Activated CD4-positive, alpha-beta T cell treated with anti-CD3 and anti-CD28 coated beads for 36 hours (primary cell): ENCODE results near the gene LY6G6C. TPM values are rescaled to one million over a fixed set of nuclear protein-coding genes. Genes with fewer than 3 reads are reported as not detected.

Source experiments
- ATAC-seq: fragments of 200-7000 bp; cut with Tn5 transposase; one replicate; pipeline ENCODE4 v1.10.0; 2021; ENCODE audit warnings: mild to moderate bottlenecking, moderate library complexity
- CTCF ChIA-PET: fragments of 350-600 bp; sonication (Branson Sonifier 250); formaldehyde crosslinking; loops from one replicate; lab custom pipeline; 2021; ENCODE audit warnings: antibody characterized with exemption; lab: Charles Lee
- POLR2A ChIA-PET: fragments of 350-600 bp; sonication (Branson Sonifier 250); formaldehyde crosslinking; loops from one replicate; lab custom pipeline; 2021; ENCODE audit warnings: antibody characterized with exemption, inconsistent platforms; lab: Charles Lee
- DNase-seq: peaks from one replicate; pipeline ENCODE4 v3.0.0-alpha.2; 2020
- H3K27ac Mint-ChIP-seq: one replicate; pipeline ENCODE4 v1.8.0; 2021; ENCODE audit warnings: mixed read lengths
- H3K27me3 Mint-ChIP-seq: one replicate; pipeline ENCODE4 v1.8.0; 2021; ENCODE audit warnings: mixed read lengths
- H3K36me3 Mint-ChIP-seq: one replicate; pipeline ENCODE4 v1.8.0; 2021; ENCODE audit warnings: low read depth, mixed read lengths
- H3K4me1 Mint-ChIP-seq: one replicate; pipeline ENCODE4 v1.8.0; 2021; ENCODE audit warnings: mixed read lengths
- H3K4me3 Mint-ChIP-seq: one replicate; pipeline ENCODE4 v1.8.0; 2021; ENCODE audit warnings: mild to moderate bottlenecking, moderate library complexity, mixed read lengths
- H3K9me3 Mint-ChIP-seq: one replicate; pipeline ENCODE4 v1.8.0; 2021; ENCODE audit warnings: low read depth, mixed read lengths
- intact Hi-C, 2 experiments: fragments of 100-400 bp; cut with DNase I in 1 of 2; cut with micrococcal nuclease in 1 of 2; formaldehyde crosslinking; loops; one replicate each; pipeline versions ENCODE4 v1.14.2 to v1.15.1; 2022 to 2024; cut with DNase I, micrococcal nuclease
- total RNA-seq, 2 experiments: library from RNA; stranded (reverse); gene quantifications; one replicate each; pipeline ENCODE4 v1.2.3, GENCODE V29; 2021

LY6G6C gene
- total RNA-seq, 2 experiments from 2014 or later = not detected

DNA sequence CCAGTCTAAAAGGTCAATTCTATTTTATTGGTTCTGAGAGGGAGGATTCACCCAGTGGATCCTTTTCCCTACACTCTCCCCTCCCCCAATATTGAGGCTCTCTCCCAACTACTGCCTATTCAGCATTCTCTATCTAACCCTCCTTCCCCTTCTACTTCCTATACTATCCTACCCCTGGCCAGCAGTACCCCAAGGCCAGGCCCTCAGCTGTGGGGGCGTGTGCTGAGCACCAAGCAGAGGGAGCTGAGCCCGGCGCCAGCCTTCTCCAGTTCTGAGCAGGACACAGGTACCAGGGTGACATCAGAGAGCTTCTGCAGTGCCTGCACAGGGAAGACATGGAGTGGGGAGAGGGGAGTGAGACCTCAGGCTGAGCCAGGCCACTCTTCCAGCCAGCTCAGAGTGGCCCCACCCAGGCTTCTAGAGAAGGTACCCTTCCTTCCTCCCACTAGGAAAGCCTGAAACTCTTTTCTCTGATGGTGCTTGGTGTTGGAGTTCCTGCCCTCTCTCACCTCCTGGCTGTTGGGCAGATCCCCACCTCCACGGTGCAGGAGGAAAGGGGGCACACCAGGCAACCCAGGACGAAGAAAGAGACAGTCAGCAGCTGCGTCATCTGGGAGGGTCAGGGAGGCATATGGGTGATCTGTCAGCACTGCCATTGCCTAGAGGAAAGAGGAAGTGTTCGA lies 5.6 kb upstream of the LY6G6C start:
- ChIA-PET POLR2A (interaction anchor here (0.6 to 0.9 kb wide), 2 partner anchors 103 to 157 kb away, joined by 3 read pairs; no protein-coding TSS in a partner anchor), CTCF (interaction anchor here (0.7 to 1.5 kb wide), 2 partner anchors 42 to 103 kb away, joined by 3 to 10 read pairs; no protein-coding TSS in a partner anchor)
- Mint-ChIP-seq H3K9me3 (no peaks in the 10 kb centered on the region), H3K4me1 (peaks cover 50% of the 10 kb centered on the region), H3K36me3 (peaks cover 20% of the 10 kb centered on the region), H3K4me3 (no peak overlapping the region), H3K27ac (peak overlapping the region; percentile 62), H3K27me3 (no peaks in the 10 kb centered on the region)
- DNase-seq (peak; percentile 51), ATAC-seq (peak; percentile 49)
- intact Hi-C loops = no loop called here

DNA sequence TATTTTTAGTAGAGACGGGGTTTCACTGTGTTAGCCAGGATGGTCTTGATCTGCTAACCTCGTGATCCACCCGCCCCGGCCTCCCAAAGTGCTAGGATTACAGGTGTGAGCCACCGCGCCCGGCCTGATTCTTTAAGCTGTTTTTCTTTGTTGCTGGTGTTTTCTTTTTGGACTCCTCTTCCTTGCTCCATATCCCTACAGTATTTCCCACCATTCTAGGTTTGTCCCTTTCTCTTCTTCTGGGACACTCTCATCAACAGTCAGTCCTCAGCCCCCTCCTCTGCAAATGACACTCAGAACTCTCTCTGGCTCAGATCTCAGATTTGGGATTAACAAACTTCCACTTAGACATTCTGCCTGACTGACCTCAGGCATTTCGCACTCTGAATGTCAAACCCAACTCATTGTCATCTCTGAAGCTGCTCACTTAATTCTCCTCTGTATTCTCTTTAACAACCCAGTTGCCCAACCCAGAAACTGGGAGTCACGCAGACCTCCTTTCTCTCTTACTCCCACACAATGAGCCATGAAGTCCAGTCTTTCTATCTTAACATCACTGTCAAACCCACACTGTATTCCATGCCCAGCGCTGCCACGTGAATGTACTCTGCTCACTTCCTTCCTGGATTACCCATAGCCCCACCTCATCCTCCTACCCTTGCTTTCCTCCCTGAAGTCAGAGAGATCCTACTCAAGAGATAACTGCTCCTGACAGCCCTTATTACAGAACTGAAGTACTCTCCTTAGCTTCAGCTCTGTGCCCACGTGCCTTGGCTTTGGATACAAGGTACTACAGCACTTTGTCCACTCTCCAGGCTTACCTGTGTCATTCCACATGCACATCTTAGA lies 4.2 kb upstream of the LY6G6C start:
- DNase-seq = peak; percentile 18
- peaks cover 48% of the 10 kb centered on the region for H3K4me1 Mint-ChIP-seq
- no peaks in the 10 kb centered on the region for H3K27me3 Mint-ChIP-seq

GRCh38 chr6:31723980-31724691 lies 2.6 kb upstream of the LY6G6C start:
- H3K36me3 Mint-ChIP-seq = peaks cover 4% of the 10 kb centered on the region

More for the DNA sequence above, 4.2 kb upstream of the LY6G6C start:
- ChIA-PET CTCF (interaction anchor here (1.0 to 1.2 kb wide), 3 partner anchors 15 to 45 kb away, joined by 3 read pairs; no protein-coding TSS in a partner anchor), POLR2A (no interaction called here)
- Mint-ChIP-seq H3K4me3 (no peak overlapping the region), H3K9me3 (no peaks in the 10 kb centered on the region), H3K27ac (no peak overlapping the region), H3K36me3 (peaks cover 11% of the 10 kb centered on the region)
- intact Hi-C loops = no loop called here
- no peak for ATAC-seq

GRCh38 chr6:31723245-31723979 lies 1.9 kb upstream of the LY6G6C start, which contains the start of gene MPIG6B:
Gene MPIG6B, plus strand, starts transcription at chr6:31723373. Its CDS starts 11 bp downstream, at chr6:31723384.
- CTCF ChIA-PET = interaction anchor here (0.5 to 1.2 kb wide), 3 partner anchors 8 to 570 kb away, joined by 3 read pairs; no protein-coding TSS in a partner anchor
- no peak within 1 kb of the TSS for H3K27ac Mint-ChIP-seq

More at GRCh38 chr6:31723980-31724691, 2.6 kb upstream of the LY6G6C start:
- no peak for DNase-seq
- ATAC-seq = no peak
- Mint-ChIP-seq H3K4me1 (peaks cover 34% of the 10 kb centered on the region), H3K27me3 (no peaks in the 10 kb centered on the region), H3K27ac (no peak overlapping the region), H3K4me3 (no peak overlapping the region), H3K9me3 (no peaks in the 10 kb centered on the region)
- ChIA-PET POLR2A (interaction anchor here (0.6 kb wide), 1 partner anchor 448 kb away, joined by 4 read pairs; no protein-coding TSS in a partner anchor), CTCF (interaction anchor here (0.5 to 1.2 kb wide), 3 partner anchors 8 to 571 kb away, joined by 3 read pairs; no protein-coding TSS in a partner anchor)
- intact Hi-C loops = no loop called here

DNA sequence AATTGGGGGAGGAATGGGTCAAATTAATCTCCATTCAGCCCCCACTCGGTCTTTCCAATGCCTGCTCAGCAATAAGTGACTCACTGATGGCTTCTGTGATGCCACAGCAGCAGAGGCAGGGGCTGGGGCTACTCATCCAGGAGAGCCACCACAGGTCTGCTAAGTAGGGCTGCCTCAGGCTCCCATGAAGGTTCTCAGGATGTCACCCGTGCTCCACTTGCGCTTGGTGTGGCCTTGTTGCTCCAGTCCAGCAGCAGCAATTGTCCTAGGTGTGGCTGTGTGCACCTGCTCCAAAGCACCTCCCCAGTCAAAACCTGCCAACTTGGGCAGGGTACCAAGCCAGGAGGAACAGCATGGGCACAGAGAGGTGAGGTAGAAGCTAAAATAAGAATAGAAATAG lies 627 bp upstream of the LY6G6C start:
- intact Hi-C loops = no loop called here
- CTCF ChIA-PET = interaction anchor here (0.6 to 0.9 kb wide), 3 partner anchors 11 to 180 kb away, joined by 3 read pairs; no protein-coding TSS in a partner anchor

More at GRCh38 chr6:31723245-31723979, 1.9 kb upstream of the LY6G6C start, which contains the start of gene MPIG6B:
- Mint-ChIP-seq H3K27me3 (no peaks in the 10 kb centered on the region), H3K36me3 (peaks cover 4% of the 10 kb centered on the region), H3K9me3 (no peaks in the 10 kb centered on the region), H3K4me3 (no peak within 1 kb of the TSS), H3K4me1 (peaks cover 28% of the 10 kb centered on the region)
- POLR2A ChIA-PET = no interaction called here
- intact Hi-C loops = no loop called here
- no peak for ATAC-seq
- DNase-seq = no peak

GRCh38 chr6:31720196-31720770 lies 1.3 kb downstream of the LY6G6C start:
- intact Hi-C loops = no loop called here
- CTCF ChIA-PET = interaction anchor here (0.9 kb wide), 1 partner anchor 386 kb away, joined by 3 read pairs; no protein-coding TSS in a partner anchor
- POLR2A ChIA-PET = no interaction called here
- Mint-ChIP-seq H3K9me3 (no peaks in the 10 kb centered on the region), H3K4me1 (no peaks in the 10 kb centered on the region), H3K27ac (no peak overlapping the region), H3K4me3 (no peak overlapping the region), H3K27me3 (no peaks in the 10 kb centered on the region), H3K36me3 (no peaks in the 10 kb centered on the region)
- ATAC-seq (no peak), DNase-seq (no peak)

More for the DNA sequence above, 627 bp upstream of the LY6G6C start:
- ATAC-seq (no peak), DNase-seq (no peak)
- H3K27ac Mint-ChIP-seq = no peak overlapping the region
- H3K9me3 Mint-ChIP-seq = no peaks in the 10 kb centered on the region
- no peak overlapping the region for H3K4me3 Mint-ChIP-seq
- H3K27me3 Mint-ChIP-seq = no peaks in the 10 kb centered on the region
- H3K4me1 Mint-ChIP-seq = peaks cover 17% of the 10 kb centered on the region
- H3K36me3 Mint-ChIP-seq = peaks cover 4% of the 10 kb centered on the region
- POLR2A ChIA-PET = no interaction called here

- intact Hi-C loops = no loop called here
- no peaks in the 10 kb centered on the region for H3K36me3 Mint-ChIP-seq
- no peaks in the 10 kb centered on the region for H3K9me3 Mint-ChIP-seq
- H3K27ac Mint-ChIP-seq = no peak overlapping the region
- ATAC-seq = no peak
- no peak for DNase-seq
- H3K27me3 Mint-ChIP-seq = no peaks in the 10 kb centered on the region
- no peak overlapping the region for H3K4me3 Mint-ChIP-seq
- ChIA-PET CTCF (no interaction called here), POLR2A (no interaction called here)
- H3K4me1 Mint-ChIP-seq = no peaks in the 10 kb centered on the region
These were observed 2.5 kb downstream of the LY6G6C start for GRCh38 chr6:31719001-31719400.

DNA sequence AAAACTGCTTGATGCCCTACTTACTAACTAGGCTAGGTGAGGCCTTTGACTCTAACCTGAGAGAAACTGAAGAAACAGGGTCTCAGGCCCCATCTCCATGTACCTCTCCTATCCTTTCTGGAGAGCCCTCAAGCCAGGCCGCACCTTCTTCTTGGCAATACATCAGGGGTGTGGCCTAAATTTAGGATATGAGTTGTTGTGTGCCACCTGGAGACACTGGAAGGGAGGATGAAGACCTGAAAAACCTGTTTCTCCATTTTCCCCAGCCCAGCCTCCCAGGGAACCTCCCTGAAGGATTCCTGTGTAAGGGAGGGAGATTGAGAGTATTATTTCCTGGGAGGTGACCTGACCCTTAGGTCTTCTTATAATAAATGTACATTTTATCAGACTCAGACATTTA lies 3.3 kb downstream of the LY6G6C start:
- ATAC-seq (no peak), DNase-seq (no peak)
- CTCF ChIA-PET = no interaction called here
- POLR2A ChIA-PET = no interaction called here
- Mint-ChIP-seq H3K4me3 (no peak overlapping the region), H3K27me3 (no peaks in the 10 kb centered on the region), H3K27ac (no peak overlapping the region), H3K4me1 (no peaks in the 10 kb centered on the region), H3K9me3 (no peaks in the 10 kb centered on the region), H3K36me3 (no peaks in the 10 kb centered on the region)
- intact Hi-C loops = no loop called here

- no peak for DNase-seq
- H3K4me3 Mint-ChIP-seq = no peak overlapping the region
- no peaks in the 10 kb centered on the region for H3K36me3 Mint-ChIP-seq
- no peaks in the 10 kb centered on the region for H3K27me3 Mint-ChIP-seq
- H3K27ac Mint-ChIP-seq = no peak overlapping the region
- ATAC-seq = no peak
- no peaks in the 10 kb centered on the region for H3K4me1 Mint-ChIP-seq
- intact Hi-C loops = no loop called here
- POLR2A ChIA-PET = no interaction called here
- CTCF ChIA-PET = no interaction called here
- H3K9me3 Mint-ChIP-seq = no peaks in the 10 kb centered on the region
These were observed 3.9 kb downstream of the LY6G6C start for GRCh38 chr6:31717499-31718222.
